Left hindlimb (tissue), 1 donor: ENCODE measurements around the gene SLC7A9.
"Not testable (repeated sequence)": the region's sequence is repeated elsewhere in the genome, so short reads cannot be mapped to it uniquely, and the experiment has no call there.

Source experiments
- DNase-seq: peaks from one replicate; pipeline ENCODE4 v3.0.0-alpha.2; 2018

SLC7A9 gene

GRCh38 chr19:32880622-32881021 is 11.1 kb upstream of the SLC7A9 start:
- DNase-seq, result no peak

- no peak for DNase-seq
Observed at GRCh38 chr19:32879741-32880140, 10.2 kb upstream of the SLC7A9 start.

- no peak for DNase-seq
Observed at GRCh38 chr19:32878988-32879387, 9.4 kb upstream of the SLC7A9 start.

- no peak for DNase-seq
Observed at GRCh38 chr19:32877977-32878745, 8.6 kb upstream of the SLC7A9 start.

- no peak for DNase-seq
Observed at GRCh38 chr19:32877323-32877912, 7.9 kb upstream of the SLC7A9 start.

- no peak for DNase-seq
Observed at GRCh38 chr19:32876919-32877285, 7.3 kb upstream of the SLC7A9 start.

- DNase-seq, result no peak
Observed at GRCh38 chr19:32876236-32876918, 6.8 kb upstream of the SLC7A9 start.

GRCh38 chr19:32875428-32875827 is 5.9 kb upstream of the SLC7A9 start:
- no peak for DNase-seq

GRCh38 chr19:32874605-32875004 is 5.0 kb upstream of the SLC7A9 start:
- DNase-seq, result no peak

- no peak for DNase-seq
Observed at GRCh38 chr19:32873247-32873959, 3.8 kb upstream of the SLC7A9 start.

- no peak for DNase-seq
Observed at GRCh38 chr19:32872391-32872790, 2.8 kb upstream of the SLC7A9 start.

- DNase-seq, result peak; percentile 60
Observed at GRCh38 chr19:32870981-32871451, 1.4 kb upstream of the SLC7A9 start.

GRCh38 chr19:32869966-32870573 is 503 bp upstream of the SLC7A9 start:
- no peak for DNase-seq

GRCh38 chr19:32868206-32868950 is 1.2 kb downstream of the SLC7A9 start:
- DNase-seq, result no peak

- DNase-seq, result not testable (repeated sequence)
Observed at GRCh38 chr19:32867436-32867835, 2.1 kb downstream of the SLC7A9 start.

- DNase-seq, result no peak
Observed at GRCh38 chr19:32866564-32867265, 2.9 kb downstream of the SLC7A9 start.

GRCh38 chr19:32866061-32866460 is 3.5 kb downstream of the SLC7A9 start:
- DNase-seq, result no peak

GRCh38 chr19:32865326-32865725 is 4.2 kb downstream of the SLC7A9 start:
- no peak for DNase-seq

- DNase-seq, result no peak
Observed at GRCh38 chr19:32864318-32865007, 5.1 kb downstream of the SLC7A9 start.

GRCh38 chr19:32863841-32864240 is 5.7 kb downstream of the SLC7A9 start:
- DNase-seq, result no peak

GRCh38 chr19:32863301-32863700 is 6.3 kb downstream of the SLC7A9 start:
- DNase-seq, result no peak
